Lower lobe of right lung (tissue), 2 donors: ENCODE results near the gene NKPD1. TPM values are rescaled to one million over a fixed set of nuclear protein-coding genes. Genes with fewer than 3 reads are reported as not detected.

Source experiments
- ATAC-seq, 2 donors: fragments of 200-7000 bp; cut with Tn5 transposase; one replicate each; pipeline ENCODE4 v1.9.1; 2020 to 2022; ENCODE audit warnings: mild to moderate bottlenecking in 2 of 2, moderate library complexity in 2 of 2
- DNase-seq: peaks from one replicate; pipeline ENCODE4 v3.0.0-alpha.2; 2020
- H3K27ac ChIP-seq: fragments of 200-600 bp; one replicate; pipeline ENCODE4 v1.8.0; 2022
- H3K27me3 ChIP-seq: fragments of 200-600 bp; one replicate; pipeline ENCODE4 v1.8.0; 2022; ENCODE audit warnings: low read depth
- H3K36me3 ChIP-seq: fragments of 200-600 bp; one replicate; pipeline ENCODE4 v1.8.0; 2022; ENCODE audit warnings: mild to moderate bottlenecking
- H3K4me1 ChIP-seq: fragments of 200-600 bp; one replicate; pipeline ENCODE4 v1.8.0; 2022
- H3K4me3 ChIP-seq: fragments of 200-600 bp; one replicate; pipeline ENCODE4 v1.8.0; 2022; ENCODE audit warnings: mild to moderate bottlenecking
- H3K9me3 ChIP-seq: fragments of 200-600 bp; one replicate; pipeline ENCODE4 v1.8.0; 2022
- CTCF ChIP-seq: fragments of 200-600 bp; IDR thresholded peaks from one replicate; pipeline ENCODE4 v1.8.0; 2022; ENCODE audit warnings: antibody characterized with exemption, mild to moderate bottlenecking
- intact Hi-C: fragments of 100-400 bp; cut with DNase I; formaldehyde crosslinking; loops from one replicate; pipeline ENCODE4 v1.11.0; 2022
- total RNA-seq: library from RNA; stranded (reverse); fragmentation: NEBNext Ultra II Directional; extraction: Animal tissue kit (Norgen Biotek cat#: 25700); gene quantifications from one replicate; pipeline ENCODE4 v1.2.1, GENCODE V29; 2021
- donor health status: DM: no; HTN: yes; CAD: no; lungs with severe emphysema.

Gene NKPD1
- total RNA-seq, 1 donor from 2014 or later, result not detected

GRCh38 chr19:45128146-45128545 is 32.6 kb downstream of the NKPD1 start:
- no peak for DNase-seq
- H3K36me3 ChIP-seq, result peaks cover 19% of the 10 kb centered on the region
- H3K27me3 ChIP-seq, result no peaks in the 10 kb centered on the region
- intact Hi-C loops, result no loop called here
- TF ChIP-seq CTCF, result no peak
- H3K27ac ChIP-seq, result no peak overlapping the region
- H3K4me1 ChIP-seq, result peaks cover 7% of the 10 kb centered on the region
- H3K4me3 ChIP-seq, result no peak overlapping the region
- no peaks in the 10 kb centered on the region for H3K9me3 ChIP-seq
- ATAC-seq, result no peak

GRCh38 chr19:45126654-45127053 is 34.1 kb downstream of the NKPD1 start:
- Histone ChIP-seq H3K27ac (no peak overlapping the region), H3K9me3 (no peaks in the 10 kb centered on the region), H3K27me3 (no peaks in the 10 kb centered on the region), H3K4me3 (no peak overlapping the region), H3K36me3 (peaks cover 19% of the 10 kb centered on the region), H3K4me1 (peaks cover 7% of the 10 kb centered on the region)
- intact Hi-C loops, result no loop called here
- ATAC-seq (no peak), DNase-seq (no peak)
- TF ChIP-seq CTCF, result no peak

GRCh38 chr19:45125975-45126493 is 34.7 kb downstream of the NKPD1 start:
- peak; percentile 86 to 88 for ATAC-seq
- peaks cover 19% of the 10 kb centered on the region for H3K36me3 ChIP-seq
- intact Hi-C loops, result no loop called here

GRCh38 chr19:45125360-45125759 is 35.4 kb downstream of the NKPD1 start:
- peaks cover 7% of the 10 kb centered on the region for H3K4me1 ChIP-seq
- DNase-seq (no peak), ATAC-seq (no peak)
- H3K27me3 ChIP-seq, result no peaks in the 10 kb centered on the region
- no peak overlapping the region for H3K4me3 ChIP-seq
- no peaks in the 10 kb centered on the region for H3K9me3 ChIP-seq
- intact Hi-C loops, result no loop called here
- H3K27ac ChIP-seq, result no peak overlapping the region
- TF ChIP-seq CTCF, result no peak
- peaks cover 19% of the 10 kb centered on the region for H3K36me3 ChIP-seq

More at GRCh38 chr19:45125975-45126493, 34.7 kb downstream of the NKPD1 start:
- TF ChIP-seq CTCF, result peak; percentile 79
- Histone ChIP-seq H3K27me3 (no peaks in the 10 kb centered on the region), H3K4me1 (peaks cover 7% of the 10 kb centered on the region), H3K27ac (no peak overlapping the region), H3K9me3 (no peaks in the 10 kb centered on the region), H3K4me3 (no peak overlapping the region)
- DNase-seq, result peak; percentile 72

GRCh38 chr19:45124021-45124420 is 36.8 kb downstream of the NKPD1 start:
- ATAC-seq (no peak), DNase-seq (no peak)
- Histone ChIP-seq H3K9me3 (no peaks in the 10 kb centered on the region), H3K4me3 (no peak overlapping the region), H3K4me1 (peaks cover 7% of the 10 kb centered on the region), H3K36me3 (peaks cover 18% of the 10 kb centered on the region), H3K27ac (no peak overlapping the region), H3K27me3 (no peaks in the 10 kb centered on the region)
- intact Hi-C loops, result no loop called here
- no peak for TF ChIP-seq CTCF

- no peak overlapping the region for H3K27ac ChIP-seq
- DNase-seq, result no peak
- TF ChIP-seq CTCF, result no peak
- H3K9me3 ChIP-seq, result no peaks in the 10 kb centered on the region
- ATAC-seq, result no peak
- intact Hi-C loops, result no loop called here
- peaks cover 13% of the 10 kb centered on the region for H3K36me3 ChIP-seq
- no peak overlapping the region for H3K4me3 ChIP-seq
- peaks cover 13% of the 10 kb centered on the region for H3K4me1 ChIP-seq
- no peaks in the 10 kb centered on the region for H3K27me3 ChIP-seq
Observed at GRCh38 chr19:45123440-45123850, 37.3 kb downstream of the NKPD1 start.
